Fibroblast of mammary gland (primary cell): ENCODE data around the gene EFHC2.
A peak's percentile ranks its signal among the peaks of the same experiment; 100 is the strongest.

Experiments
- DNase-seq: peaks from one replicate; pipeline ENCODE4 v3.0.0-alpha.2; 2010; ENCODE audit warnings: low read depth
- H3K4me3 ChIP-seq: 2 replicates; pipeline ENCODE4 v1.5.1; 2011; ENCODE audit warnings: low read depth, mild to moderate bottlenecking, low read length, moderate library complexity; ENCODE audit not compliant: control insufficient read depth
- TF ChIP-seq, protein P1 (sequence below): conservative IDR thresholded peaks from 2 replicates; pipeline ENCODE4 v1.5.1; 2011; ENCODE audit warnings: low read depth, low read length, inconsistent platforms; ENCODE audit not compliant: control insufficient read depth, insufficient read depth

EFHC2 gene

GRCh38 chrX:44343412-44344141 lies at the start of gene EFHC2:
EFHC2 (minus strand) TSS chrX:44343672; CDS start chrX:44343588, 84 bp downstream.
- peak; percentile 9 for DNase-seq
- H3K4me3 ChIP-seq: peak within 1 kb of the TSS; percentile 46
- TF ChIP-seq, protein P1, sequence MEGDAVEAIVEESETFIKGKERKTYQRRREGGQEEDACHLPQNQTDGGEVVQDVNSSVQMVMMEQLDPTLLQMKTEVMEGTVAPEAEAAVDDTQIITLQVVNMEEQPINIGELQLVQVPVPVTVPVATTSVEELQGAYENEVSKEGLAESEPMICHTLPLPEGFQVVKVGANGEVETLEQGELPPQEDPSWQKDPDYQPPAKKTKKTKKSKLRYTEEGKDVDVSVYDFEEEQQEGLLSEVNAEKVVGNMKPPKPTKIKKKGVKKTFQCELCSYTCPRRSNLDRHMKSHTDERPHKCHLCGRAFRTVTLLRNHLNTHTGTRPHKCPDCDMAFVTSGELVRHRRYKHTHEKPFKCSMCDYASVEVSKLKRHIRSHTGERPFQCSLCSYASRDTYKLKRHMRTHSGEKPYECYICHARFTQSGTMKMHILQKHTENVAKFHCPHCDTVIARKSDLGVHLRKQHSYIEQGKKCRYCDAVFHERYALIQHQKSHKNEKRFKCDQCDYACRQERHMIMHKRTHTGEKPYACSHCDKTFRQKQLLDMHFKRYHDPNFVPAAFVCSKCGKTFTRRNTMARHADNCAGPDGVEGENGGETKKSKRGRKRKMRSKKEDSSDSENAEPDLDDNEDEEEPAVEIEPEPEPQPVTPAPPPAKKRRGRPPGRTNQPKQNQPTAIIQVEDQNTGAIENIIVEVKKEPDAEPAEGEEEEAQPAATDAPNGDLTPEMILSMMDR: no peak

- no peak overlapping the region for H3K4me3 ChIP-seq
- TF ChIP-seq, protein P1: no peak
- DNase-seq: no peak
Measured at GRCh38 chrX:44392767-44393166, 49.3 kb upstream of the EFHC2 start.

DNA sequence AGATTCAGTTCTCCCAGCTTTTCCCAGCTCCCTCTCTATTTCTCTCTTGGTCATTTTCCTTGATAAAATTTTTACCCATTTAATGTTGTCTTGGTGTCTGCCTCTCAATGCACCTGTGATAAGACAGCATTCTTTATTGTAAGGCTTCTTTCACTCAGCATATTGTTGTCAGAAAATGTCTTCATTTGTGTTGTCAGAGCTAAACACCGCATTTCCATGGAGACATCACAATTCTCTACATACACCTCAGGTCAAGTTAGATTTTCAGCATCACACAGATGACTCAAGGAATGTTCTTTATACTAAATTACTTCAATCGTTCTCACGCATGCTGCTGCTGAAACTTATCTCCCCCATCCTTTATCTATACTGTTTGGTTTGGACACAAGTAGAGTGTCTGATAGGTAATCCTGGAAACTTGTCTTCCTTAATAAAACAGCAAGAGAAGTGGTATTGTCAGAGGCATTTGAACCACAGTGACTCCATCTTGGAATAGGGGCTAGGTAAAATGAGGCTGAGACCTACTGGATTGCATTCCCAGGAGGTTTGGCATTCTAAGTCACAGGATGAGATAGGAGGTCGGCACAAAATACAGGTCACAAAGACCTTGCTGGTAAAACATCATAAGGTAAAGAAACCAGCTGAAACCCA lies 41.3 kb upstream of the EFHC2 start:
- TF ChIP-seq, protein P1: no peak

DNA sequence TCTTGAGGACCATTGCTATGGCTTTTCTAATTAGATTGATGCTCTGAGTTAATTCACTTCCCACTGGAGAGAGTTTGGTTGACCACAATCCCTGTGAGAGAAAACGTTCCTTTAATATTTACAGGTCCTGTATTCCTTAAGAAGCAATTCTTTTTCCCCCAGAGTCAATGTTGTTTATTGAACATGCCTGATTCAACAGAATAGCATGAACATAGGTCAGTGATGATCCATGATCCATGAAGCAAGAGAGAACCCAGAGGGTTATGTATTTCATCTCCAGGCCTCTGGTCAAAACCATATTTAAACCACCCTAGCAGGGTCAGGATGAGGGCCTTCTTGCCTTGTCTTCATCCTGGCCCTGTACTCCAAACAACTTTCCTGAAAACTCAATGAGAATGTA lies 39.4 kb upstream of the EFHC2 start:
- TF ChIP-seq, protein P1: no peak
- peak; percentile 44 for DNase-seq
- H3K4me3 ChIP-seq: no peak overlapping the region

More for the DNA sequence above, 41.3 kb upstream of the EFHC2 start:
- no peak overlapping the region for H3K4me3 ChIP-seq
- no peak for DNase-seq

DNA sequence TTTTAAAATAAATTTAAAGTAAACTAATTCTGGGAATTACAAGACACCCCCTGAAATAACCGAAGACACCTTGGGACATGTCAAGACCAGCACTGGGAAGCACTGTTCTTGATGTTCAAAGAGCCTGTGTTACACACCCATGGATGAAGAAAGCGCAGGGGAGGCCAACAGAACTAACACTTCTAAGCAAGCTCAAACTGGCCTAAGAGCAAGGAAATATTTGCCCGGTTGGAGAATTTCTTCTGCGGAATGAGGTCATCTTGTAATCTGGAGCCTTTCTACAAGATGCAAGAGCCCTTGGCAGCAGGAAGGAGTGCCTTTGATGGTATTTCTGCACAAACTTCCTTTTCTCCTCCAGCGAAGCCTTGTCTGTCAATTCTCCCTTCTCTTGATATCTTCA lies 9.3 kb upstream of the EFHC2 start:
- DNase-seq: no peak
- TF ChIP-seq, protein P1: no peak
- H3K4me3 ChIP-seq: no peak overlapping the region

GRCh38 chrX:44349561-44349960 lies 6.1 kb upstream of the EFHC2 start:
- no peak overlapping the region for H3K4me3 ChIP-seq
- TF ChIP-seq, protein P1: no peak
- DNase-seq: no peak

DNA sequence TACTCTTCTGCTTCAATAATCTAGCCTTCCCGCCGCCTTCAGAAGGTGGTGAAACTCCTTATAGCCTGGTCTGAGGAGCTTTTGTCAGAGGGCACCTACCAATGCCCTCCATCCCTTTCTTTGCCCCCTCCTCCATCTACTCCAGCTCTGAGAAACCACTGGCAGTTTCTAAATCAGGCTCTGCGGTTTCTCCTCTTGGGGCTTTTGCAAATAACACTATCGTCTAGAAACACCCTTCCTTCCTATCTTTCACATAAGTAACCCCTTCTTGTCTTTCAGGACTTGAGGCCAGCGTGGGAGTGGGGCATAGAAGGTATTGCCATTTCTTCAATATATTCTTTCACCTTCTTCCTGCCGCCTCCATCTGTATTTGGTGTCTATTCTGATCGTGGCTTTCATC lies 1.2 kb upstream of the EFHC2 start:
- no peak overlapping the region for H3K4me3 ChIP-seq
- TF ChIP-seq, protein P1: no peak
- DNase-seq: no peak
